NOMO-1 treated with DMSO at 0.1 percent for 48 hours (cell line): ENCODE results near the gene GPX4.
A peak's percentile ranks its signal among the peaks of the same experiment; 100 is the strongest.

ENCODE experiments used
- DNase-seq: peaks from one replicate; lab custom pipeline; 2025; ENCODE audit not compliant: unreplicated experiment; lab: John Stamatoyannopoulos, UW

GPX4 gene

GRCh38 chr19:1102407-1103131 lies 1.2 kb upstream of the GPX4 start:
- DNase-seq, result peak; percentile 69

DNA sequence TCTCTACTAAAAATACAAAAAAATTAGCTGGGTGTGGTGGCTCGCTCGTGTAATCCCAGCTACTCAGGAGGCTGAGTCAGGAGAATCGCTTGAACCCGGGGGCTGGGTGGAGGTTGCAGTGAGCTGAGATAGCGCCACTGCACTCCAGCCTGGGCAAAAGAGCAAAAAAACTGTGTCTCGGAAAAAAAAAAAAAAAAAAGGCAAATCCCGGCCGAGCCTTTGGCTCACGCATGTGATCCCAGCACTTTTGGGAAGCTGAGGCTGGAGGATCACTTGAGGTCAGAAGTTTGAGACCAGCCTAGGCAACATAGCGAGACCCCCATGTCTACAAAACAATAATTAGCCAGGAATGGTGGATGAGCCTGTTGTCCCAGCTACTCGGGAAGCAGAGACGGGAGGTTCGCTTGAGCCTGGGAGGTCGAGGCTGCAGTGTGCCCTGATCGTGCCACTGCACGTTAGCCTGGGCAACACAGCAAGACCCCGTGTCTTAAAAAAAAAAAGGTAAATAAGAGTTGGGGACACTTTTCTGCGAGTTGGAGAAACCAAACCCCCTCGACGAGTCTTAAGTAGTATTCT lies 574 bp upstream of the GPX4 start:
- no peak for DNase-seq

DNA sequence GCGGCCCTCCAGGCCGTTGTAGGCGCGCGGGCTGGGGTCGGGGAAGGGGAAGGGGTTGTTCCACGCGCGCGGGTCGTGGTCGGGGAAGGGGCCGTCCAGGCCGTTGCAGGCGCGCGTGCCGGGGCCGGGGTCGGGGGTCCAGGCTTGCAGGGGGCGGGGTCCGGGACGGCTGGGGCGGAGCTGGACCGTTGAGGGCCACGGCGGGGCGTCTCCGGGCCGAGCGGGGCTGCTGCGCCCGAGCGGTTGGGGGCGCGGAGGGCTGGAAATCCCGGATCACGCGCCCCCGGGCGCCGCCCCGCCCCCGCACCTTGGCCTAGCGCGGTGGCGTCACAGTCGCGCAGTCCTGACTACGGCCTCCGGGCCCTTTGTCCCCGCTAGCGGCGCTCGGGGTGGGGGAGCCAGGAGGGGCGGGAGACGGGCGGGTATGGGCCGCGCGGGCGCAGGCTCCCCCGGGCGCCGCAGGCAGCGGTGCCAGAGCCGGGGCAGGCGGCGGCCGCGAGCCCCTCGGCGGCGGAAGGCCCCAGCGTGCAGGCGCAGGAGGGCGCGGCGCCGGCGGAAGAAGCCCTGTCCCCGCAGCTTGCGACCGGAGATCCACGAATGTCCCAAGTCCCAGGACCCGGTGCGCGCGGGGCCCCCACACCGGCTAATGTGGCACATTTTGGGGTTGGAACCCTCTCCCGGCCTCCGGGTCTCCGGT lies 665 bp downstream of the GPX4 start:
- DNase-seq, result peak; percentile 62

GRCh38 chr19:1105008-1105872 lies 1.4 kb downstream of the GPX4 start:
- DNase-seq, result no peak

GRCh38 chr19:1105873-1106840 lies 2.4 kb downstream of the GPX4 start:
- no peak for DNase-seq

GRCh38 chr19:1106841-1107660 lies 3.3 kb downstream of the GPX4 start:
- peak; percentile 36 for DNase-seq

GRCh38 chr19:1107661-1108261 lies 4.0 kb downstream of the GPX4 start:
- no peak for DNase-seq

DNA sequence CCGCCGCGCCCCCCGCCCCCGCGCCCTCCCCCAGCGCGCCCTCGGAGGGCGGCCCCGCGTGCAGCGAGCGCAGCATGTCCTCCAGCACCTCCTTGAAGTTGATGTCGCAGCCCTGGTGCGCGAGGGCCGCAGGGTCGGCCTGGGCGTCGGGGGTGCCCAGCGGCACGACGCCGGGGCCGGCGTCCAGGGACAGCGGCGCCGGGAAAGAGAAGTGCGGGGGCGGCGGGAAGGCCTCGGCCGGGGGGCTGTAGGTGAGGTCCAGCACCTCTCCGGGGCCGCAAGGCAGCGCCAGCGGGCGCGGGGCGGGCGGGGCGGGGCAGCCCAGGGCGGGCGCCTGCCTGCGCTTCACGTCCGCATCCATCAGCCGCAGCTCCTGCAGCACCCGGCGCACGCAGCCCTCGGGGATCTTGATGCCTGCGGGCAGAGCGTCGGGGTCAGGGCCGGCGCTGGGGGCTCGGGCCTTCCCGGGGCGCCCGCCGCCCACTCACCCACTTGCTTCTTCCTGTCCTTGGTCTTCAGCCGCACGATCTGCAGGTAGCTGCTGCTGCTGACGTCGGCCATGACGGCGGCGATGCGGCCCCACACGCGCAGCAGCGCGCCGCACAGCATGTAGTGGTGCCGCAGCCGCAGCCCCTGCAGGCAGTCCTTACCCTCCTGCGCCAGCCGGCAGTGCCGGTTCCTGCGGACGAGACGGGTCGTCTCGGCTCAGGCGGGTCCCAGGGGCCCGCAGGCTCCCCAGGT lies 4.7 kb downstream of the GPX4 start:
- DNase-seq, result no peak

DNA sequence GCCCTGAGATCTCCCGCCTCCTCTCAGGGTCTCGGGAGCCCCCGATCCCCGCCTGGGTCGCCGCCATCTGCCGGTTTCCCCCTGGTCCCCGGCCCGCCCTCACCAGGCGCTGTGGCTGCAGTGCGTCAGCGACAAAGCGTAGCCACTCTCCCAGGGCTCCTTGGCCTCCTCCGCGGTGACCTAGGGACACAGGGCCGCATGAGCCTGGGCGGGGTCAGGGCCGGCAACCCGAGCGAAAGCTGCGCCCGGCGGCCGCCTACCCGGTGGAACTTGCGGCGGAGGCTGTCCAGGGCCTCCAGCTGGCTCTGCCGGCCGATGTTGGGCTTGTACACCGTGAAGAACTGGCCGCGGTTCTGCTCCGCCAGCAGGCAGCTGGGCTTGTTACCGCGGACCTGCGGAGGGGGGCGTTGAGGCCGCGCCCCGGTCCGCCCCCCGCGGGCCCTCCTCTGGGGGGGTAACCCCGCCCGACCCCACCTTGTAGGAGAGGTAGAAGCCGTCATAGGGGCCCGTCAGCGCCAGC lies 5.3 kb downstream of the GPX4 start:
- no peak for DNase-seq

DNA sequence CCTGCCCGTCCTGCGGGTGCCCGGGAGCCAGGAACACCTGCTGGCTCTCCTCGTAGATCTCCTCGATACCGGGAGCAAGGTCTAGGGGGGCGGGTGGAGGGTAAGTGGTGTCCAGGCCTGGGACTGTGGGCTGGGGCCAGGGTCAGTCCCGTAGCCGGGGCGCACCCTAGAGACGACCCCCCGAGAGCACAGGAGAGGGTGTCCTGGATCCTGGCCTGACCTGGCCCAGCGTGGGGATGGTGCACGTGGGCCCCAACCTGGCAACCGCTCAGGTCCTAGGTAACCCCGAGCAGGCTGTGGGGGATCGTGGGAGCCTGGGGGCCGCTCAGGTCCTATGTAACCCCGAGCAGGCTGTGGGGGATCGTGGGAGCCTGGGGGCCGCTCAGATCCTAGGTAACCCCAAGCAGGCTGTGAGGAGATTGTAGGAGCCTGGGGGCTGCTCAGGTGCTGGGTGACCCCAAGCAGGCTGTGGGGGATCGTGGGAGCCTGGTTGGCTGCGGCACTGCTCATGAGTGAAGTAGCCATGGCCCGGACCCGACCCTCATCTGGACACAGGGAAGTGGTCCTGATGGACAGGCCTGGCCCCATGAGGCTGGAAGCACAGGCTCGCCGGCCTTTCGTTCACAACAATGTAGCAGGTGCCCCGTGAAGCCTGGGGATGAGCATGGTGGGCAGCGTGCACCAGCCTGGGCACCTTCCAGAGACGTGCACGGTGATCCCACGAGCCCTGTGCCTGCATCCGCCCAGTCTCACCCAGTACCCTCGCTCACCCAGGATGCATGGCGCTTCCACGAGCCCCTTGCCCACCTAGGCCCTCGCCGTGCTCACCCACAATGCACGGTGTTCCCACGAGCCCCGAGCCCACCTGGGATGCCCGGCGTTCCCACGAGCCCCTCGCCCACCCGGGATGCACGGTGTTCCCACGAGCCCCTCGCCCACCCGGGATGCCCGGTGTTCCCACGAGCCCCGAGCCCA lies 6.2 kb downstream of the GPX4 start:
- DNase-seq, result no peak

DNA sequence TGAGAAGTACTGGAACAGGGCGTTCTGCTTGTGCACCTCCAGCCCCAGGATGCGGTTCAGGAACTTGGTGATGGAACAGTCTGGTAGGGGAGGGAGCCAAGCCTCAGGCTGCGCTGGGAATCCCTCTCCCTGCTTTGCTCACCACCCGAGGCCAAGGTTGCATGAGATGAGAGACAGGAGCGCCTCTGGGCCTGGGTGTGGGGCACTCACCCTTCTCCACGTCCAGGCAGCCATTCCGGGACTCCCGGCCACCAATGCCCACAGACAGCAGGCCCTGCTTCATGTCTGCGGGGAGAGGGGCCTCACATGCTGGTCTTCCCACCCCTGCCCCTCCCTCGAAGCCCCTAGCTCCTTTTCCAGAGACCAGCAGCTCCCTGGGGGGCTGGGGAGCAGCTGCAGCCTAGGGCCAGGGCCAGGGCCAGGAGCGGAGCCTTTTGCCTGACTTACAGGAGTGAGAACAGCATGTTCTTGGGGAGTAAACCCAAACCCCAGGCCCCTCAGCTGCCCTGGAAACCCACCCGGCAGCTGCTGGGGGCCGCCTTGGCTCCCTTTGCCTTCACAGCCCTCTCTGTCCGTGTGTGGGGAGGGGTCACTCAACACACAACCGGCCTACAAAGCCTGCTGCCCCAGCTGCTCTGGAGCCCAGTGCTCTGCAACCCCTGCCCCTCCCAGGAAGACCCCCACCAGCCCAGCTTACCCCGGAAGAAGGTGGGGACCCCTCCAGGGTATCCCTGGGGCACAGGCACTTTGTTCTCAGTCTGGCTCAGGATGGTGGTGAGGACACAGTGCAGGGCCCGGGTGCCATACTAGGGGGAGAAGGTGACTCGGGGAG lies 7.2 kb downstream of the GPX4 start:
- DNase-seq, result no peak

DNA sequence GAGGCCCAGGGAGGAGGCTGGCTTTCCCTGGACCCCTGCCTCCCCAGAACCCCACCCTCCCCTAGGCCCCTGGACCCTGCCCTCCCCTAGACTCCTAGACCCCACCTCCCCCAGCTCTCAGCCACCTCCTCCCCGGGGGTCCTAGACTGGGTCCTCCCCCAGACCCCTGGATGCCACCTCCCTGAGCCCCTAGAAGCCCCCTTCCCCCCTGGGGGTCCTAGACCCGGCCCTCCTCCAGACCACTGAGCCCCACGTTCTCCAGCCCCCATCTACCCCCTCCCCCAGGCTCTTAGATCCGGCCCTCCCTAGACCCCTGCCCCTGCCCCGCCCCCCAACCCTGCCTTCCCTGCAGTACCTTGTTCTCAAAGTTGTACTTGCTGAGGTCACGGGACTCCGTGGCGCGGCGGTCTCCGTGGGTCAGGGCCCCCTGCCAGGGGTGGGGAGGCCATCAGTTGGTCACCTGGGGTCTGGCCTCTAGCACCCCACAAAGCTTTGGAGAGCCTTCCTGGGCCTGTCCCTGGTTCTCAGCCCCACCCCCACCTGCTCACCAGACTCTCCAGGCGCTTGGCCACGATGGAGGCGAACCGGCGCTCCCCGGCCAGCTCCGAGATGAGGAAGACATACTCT lies 8.0 kb downstream of the GPX4 start:
- DNase-seq, result no peak

- DNase-seq, result no peak
Measured at GRCh38 chr19:1112268-1113029, 8.7 kb downstream of the GPX4 start.

DNA sequence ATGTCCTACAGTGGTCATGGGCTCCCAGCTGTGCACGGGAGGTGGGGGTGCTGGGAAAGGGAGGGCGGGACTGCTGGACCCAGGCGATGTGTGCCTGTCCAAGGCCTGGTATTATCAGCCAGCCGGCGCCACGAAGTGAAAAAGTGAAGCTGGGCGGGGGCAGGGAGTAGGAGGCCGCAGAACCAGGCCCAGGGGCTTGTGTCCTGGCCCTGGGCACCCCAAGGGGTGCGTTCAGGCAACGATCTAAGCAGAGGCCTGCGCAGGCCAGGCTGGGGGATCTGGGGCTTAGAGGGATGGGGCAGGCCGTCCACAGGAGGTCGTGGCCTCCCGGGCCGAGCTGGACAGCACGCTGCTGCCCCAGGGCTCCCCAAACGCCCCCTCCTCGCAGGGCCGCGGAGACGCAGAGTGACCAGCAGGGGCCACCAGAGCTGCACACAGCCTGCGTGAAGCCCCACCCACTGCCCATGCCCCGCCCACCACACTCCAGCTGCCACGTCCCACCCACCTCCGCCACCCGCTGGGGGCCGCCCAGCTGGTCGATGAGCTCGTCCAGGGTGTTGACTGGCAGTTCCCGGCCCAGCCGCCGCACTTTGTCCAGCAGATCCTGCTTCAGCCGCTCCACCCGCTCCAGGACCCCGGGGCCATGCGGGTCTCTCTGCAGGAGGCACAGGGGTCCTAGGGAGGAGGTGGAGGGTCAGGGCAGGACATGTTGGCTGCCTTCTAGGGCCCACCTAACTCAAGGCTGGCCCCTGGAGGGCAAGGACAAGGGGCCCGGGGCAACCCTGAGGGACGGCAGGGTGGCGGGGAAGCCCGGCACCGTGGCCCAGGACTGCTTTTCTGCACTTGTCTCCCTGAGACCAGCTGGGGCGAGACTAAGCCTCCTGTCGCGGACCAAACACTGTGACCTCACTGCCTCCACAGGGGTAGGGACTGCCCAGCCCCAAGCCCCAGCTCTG lies 9.5 kb downstream of the GPX4 start:
- peak; percentile 70 for DNase-seq
